HG03558 (cell line): ENCODE data around the gene NEU4.
"Not testable (repeated sequence)": the region's sequence is repeated elsewhere in the genome, so short reads cannot be mapped to it uniquely, and the experiment has no call there.

ENCODE experiments used
- ATAC-seq: cut with Tn5 transposase; IDR thresholded peaks from one replicate; pipeline ENCODE4 v1.9.1; 2021; ENCODE audit warnings: moderate number of reproducible peaks; ENCODE audit not compliant: unreplicated experiment; ENCODE audit errors: extremely low read depth

The NEU4 gene

DNA sequence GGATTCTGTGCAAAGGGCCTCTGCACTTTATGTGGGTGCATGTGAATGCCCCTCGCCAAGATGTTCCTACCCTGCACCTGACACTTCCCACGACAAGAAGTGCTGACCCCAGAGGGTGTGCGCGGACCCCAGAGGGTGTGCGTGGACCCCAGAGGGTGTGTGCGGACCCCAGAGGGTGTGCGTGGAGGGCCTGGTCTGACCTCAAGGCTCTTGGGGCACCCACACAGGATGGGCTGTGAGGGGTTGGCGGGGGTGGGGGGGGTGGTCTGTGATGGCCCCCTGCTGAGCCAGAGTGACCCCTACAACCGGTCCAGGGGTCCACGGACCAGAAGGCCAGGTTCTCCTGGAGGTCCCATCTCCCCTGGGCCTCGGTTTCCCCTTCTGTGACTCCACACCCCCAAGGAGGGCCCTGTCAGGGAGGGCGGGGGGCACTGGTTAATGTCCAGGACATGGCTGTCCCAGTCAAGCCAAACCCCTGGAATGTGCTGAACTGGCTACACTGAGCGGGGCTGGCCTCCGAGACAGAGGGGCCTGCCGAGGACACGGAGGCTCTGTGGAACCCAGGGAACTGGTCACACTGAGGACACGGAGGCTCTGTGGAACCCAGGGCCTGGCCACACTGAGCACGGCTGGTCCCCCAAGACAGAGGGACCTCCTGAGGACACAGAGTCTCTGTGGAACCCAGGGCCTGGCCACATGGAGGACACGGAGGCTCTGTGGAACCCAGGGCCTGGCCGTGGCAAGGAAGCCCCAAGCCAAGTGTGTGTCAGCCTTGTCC, 3.1 kb downstream of the NEU4 start:
- no peak for ATAC-seq

DNA sequence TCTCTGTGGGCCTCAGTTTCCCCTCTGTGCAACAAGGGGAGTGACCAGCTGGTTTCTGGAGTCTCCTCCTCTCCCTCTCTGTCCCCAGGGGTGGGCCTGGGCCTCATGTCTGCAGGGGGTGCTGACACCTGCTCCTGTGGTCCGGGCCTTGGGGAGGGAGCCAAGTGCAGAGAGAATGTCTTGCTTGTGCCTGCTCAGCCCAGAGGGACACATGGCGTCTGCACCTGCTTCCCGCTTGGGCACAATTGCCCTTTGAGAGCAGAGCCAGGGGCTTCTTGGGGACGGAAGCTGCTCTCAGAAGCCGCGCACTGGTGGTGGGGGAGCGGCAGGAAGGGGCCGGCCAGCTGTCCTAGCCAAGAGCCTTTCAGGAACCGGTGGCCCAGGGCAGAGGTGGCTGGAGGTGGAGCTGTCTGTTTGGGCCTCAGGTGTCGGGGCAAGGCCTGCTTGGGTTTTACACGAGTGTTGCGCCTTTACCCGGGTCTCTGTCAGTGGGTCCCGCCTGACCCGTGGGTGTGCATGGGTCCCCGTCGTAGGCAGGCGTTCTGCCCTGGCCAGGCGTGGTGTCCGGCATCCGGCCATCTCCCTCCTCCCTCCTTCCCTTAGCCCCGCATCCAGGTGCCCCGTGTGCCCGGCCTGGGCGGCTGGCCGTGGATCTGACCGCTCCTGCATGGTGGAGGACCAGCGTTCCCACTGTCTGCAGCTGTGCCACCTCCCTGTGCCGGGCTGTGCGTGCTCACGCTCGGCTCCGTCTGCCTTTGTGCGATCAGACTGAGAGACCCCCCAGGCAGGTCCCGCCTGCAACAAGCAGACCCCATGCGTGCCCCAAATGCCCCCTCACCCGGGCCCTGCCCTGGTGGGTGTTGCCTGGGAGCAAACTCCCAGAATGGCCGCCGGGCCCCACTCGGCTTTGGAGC, 4.0 kb downstream of the NEU4 start:
- no peak for ATAC-seq

DNA sequence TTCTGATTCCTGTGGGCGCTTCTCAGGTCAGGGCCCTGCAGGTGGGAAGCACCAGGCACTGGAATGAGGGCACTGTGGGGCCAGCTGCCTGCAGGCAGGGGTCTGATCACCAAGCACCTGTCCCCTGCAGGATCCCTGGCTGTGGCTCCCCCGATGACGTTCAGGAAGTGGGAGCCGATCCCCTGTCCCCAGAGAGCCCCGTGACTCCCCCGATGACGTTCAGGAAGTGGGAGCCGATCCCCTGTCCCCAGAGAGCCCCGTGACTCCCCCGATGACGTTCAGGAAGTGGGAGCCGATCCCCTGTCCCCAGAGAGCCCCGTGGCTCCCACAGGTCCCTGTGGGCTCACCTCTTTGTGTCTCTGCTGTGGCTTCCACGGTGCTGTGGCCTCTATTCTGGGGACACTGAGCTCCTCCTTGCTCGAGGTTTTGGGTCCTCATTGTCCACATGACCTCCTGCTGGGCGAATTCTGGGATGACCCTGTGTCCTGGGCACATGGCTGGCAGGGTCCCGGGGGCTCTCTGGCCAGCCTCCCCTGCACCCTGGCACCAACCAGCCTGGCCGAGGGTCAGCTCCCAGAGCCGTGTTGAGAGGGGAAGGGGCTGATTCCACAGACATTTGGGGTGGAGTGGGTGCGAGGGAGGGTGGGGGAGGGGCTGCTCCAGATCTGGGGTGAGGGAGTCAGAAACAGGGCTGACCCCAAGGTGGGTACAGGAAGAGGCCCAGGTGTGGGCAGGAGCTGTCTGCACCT, 4.8 kb downstream of the NEU4 start:
- ATAC-seq: no peak

DNA sequence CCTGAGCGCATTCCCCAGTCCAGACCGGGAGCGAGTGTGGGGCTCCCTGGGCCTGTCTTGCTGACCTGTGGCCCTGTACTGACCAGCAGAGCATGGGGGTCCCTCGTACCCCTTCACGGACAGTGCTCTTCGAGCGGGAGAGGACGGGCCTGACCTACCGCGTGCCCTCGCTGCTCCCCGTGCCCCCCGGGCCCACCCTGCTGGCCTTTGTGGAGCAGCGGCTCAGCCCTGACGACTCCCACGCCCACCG, 5.3 kb downstream of the NEU4 start:
- ATAC-seq: no peak

DNA sequence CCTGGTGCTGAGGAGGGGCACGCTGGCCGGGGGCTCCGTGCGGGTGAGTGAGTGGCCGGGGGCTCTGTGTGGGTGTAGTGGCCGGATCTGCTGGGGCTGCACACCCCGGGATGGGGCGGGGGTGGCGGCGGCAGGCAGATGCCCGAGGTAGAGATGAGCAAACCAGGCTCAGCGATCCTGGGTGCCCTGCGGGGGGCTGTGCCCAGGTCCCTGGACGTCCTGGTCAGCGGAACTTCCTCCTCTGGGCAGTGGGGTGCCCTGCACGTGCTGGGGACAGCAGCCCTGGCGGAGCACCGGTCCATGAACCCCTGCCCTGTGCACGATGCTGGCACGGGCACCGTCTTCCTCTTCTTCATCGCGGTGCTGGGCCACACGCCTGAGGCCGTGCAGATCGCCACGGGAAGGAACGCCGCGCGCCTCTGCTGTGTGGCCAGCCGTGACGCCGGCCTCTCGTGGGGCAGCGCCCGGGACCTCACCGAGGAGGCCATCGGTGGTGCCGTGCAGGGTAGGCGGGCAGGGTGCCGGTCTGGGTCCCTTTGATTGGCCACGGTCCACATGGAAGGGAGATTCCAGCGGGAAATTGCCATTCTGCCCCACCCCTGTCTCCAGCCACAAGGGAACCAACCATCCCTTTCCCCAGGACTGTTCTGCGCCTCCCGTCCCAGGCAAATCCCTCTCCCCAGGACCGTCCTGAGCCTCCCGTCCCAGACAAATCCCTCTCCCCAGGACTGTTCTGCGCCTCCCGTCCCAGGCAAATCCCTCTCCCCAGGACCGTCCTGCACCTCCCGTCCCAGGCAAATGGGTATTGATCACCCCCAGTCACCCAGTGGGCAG, 5.9 kb downstream of the NEU4 start:
- ATAC-seq: no peak

DNA sequence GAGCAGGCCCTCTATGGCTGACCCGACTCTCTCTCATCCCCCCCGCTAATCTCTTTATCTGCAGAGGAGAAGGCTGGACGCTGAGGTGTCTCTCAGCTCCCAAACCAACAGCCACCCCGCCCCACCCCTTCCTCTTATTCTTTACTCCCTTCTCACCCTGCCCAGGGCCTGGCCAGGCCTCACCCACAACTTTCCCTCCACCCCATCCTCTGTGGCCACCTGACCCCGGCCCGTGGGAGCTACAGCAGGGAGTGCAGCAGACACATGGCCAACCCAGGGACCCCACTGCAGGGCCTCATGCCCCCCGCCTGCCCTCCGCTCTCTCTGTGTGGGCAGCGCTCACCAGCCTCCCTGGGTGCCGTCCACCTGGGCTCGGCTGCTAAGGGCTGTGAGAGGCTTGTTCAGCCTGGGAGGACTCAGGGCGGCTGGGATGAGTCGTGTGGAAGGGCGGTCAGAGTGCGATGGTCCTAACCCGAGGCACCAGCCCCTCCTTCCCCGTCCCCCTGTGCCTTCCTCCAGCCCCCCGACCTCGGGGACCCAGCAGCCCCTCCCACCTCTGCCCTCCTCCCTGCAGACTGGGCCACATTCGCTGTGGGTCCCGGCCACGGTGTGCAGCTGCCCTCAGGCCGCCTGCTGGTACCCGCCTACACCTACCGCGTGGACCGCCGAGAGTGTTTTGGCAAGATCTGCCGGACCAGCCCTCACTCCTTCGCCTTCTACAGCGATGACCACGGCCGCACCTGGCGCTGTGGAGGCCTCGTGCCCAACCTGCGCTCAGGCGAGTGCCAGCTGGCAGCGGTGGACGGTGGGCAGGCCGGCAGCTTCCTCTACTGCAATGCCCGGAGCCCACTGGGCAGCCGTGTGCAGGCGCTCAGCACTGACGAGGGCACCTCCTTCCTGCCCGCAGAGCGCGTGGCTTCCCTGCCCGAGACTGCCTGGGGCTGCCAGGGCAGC, 6.8 kb downstream of the NEU4 start:
- no peak for ATAC-seq

DNA sequence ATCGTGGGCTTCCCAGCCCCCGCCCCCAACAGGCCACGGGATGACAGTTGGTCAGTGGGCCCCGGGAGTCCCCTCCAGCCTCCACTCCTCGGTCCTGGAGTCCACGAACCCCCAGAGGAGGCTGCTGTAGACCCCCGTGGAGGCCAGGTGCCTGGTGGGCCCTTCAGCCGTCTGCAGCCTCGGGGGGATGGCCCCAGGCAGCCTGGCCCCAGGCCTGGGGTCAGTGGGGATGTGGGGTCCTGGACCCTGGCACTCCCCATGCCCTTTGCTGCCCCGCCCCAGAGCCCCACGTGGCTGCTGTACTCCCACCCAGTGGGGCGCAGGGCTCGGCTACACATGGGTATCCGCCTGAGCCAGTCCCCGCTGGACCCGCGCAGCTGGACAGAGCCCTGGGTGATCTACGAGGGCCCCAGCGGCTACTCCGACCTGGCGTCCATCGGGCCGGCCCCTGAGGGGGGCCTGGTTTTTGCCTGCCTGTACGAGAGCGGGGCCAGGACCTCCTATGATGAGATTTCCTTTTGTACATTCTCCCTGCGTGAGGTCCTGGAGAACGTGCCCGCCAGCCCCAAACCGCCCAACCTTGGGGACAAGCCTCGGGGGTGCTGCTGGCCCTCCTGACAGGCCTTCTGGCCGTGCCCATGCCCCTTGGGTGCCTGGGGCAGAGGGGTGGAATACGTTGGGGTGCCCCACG, 7.6 kb downstream of the NEU4 start:
- no peak for ATAC-seq

DNA sequence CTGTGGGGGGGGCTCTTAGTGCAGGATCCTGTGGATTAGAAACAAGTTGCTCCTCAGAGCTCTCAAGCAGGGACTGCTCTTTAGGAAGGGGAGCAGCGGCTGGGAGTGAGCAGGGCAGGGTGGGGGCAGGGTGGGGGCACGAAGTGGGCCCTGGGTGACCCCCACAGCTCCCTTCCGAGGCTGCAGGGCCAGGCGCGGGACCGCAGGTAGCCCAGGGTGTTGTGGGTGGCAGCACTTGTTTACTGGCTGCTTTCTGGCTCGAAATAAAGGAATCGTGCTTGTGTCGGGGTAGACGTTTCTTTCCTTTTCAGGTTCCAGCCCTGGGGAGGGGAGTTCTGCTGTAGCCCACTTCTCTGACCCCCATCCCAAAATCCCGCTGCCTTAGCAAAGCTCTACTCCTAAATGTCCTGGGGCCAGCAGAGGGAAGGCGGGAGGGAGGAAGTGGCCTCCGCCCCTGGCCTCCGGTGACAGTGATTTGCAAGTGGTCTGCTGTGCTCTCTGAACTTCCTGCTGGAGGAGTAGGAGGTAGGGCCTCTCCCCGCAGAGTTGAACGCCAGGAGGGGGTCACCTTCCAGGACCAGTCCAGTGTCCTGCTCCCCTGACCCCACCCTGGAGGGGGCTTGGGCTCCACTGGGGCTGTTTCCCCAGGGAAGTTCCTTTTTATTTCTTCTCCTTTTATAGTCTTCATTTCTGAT, 8.3 kb downstream of the NEU4 start:
- no peak for ATAC-seq

DNA sequence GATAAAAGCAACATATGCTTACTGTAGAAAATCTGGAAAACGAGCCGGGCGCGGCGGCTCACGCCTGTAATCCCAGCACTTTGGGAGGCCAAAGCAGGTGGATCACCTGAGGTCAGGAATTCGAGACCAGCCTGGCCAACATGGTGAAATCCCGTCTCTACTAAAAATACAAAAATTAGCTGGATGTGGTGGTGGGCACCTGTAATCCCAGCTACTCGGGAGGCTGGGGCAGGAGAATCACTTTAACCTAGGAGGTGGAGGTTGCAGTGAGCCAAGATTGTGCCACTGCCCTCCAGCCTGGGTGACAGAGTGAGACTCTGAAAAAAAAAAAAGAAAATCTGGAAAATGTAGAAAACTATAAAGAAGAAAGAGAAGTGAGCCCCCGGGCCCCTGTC, 8.8 kb downstream of the NEU4 start:
- ATAC-seq: not testable (repeated sequence)

DNA sequence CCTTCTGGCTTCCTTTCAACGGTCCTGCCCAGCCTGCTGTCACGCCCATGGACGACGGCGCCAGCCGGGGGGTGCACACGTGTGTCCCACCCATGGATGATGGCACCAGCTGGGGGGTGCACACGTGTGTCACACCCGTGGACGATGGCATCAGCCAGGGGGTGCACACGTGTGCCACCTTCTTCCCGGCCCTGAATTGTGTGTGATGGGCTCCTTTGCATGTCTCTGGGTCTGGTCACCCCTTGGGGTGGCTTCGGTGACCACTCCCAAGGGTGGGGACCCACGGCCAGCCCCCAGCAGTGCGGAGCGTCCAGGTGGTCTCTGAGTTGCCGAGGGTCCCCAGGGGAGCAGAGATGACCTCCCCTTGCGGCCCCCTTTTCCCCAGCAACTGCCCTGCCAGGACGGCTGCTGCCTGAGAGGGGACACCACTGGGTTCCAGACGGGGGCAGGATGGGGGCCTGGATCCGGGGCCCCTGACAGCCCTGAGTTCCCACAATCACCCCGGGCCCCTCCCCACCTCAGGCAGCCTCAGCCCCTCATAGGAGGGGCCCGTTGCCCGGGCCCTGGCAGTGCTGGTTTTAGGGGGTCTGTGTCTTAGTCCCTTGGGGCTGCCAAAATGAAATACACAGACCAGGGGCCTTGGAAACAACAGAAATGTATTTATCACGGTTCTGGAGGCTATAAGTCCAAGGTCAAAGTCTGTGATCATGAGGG, 9.4 kb downstream of the NEU4 start:
- no peak for ATAC-seq

DNA sequence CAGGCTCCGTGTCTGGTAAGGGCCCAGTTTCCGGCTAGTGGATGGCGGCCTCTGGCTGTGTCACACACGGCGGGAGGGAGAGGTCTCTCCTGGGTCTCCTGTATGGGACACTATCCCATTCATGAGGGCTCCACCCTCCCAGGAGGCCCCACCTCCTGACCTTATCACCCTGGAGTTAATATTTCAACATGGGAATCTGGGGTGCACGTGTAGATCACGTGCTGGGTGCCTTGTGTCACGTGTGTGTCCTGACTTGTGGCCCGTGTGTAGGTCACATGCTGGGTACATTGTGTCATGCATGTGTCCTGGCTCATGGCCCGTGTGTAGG, 9.9 kb downstream of the NEU4 start:
- ATAC-seq: no peak

DNA sequence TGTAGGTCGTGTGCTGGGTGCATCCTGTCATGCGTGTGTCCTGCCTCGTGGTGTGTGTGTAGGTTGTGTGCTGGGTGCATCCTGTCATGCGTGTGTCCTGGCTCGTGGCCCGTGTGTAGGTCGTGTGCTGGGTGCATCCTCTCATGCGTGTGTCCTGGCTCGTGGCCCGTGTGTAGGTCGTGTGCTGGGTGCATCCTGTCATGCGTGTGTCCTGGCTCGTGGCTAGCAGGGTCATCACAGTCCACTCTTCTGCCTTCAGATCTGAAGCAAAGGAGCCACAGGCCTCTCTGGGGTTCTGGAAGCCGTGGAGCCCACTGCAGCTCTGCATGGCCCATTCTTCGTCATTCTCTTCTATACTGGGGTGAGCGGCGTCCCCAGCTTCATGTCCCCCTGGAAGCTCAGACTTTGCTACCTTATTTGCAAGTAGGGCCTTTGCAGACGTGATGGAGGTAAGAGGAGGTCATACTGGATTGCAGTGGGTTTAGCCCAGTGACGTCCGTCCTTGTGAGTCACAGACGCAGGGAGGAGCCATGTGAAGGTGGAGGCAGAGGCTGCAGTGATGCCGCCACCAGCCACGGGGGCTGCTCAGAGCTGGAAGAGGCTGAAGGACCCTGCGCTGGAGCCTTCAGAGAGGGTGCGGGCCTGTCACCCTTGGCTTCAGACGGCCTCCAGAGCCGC, 11.1 kb downstream of the NEU4 start:
- not testable (repeated sequence) for ATAC-seq

DNA sequence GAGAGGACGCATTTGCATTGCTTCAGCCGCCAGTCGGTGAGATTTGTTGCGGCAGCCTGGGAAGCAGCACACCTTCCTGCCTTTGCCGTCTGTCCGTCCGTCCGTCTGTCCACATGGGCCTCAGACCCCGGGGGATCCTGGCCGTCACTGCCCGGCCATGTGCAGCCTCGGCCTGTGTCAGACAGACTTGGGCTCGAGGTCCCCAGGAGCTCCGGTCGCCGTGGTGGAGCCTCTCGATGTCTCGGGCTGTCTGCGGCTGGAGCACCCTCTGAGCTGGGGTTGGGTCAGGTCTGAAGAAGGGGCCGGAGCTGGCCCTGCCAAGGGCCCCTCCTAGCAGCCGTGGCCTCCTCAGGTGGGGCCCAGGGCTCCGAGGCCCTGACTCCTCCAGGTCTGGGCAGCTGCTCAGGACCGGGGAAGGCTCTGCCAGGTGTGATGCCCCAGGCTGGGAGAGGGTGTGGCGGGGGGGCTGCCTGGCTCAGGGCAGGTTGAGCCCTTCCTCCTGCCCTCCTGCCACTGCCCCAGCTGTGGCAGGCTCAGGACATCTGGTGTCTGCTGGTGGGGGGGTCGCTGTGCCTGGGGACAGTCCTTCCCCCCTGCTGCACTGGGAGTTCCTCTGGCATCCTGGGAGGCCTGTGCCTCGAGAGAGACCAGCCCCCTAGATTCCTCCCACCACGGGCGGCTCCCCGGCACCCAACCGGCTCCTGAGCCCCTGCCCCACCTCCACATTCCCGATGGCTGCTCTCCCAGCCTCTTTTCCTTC, 11.8 kb downstream of the NEU4 start:
- ATAC-seq: no peak

DNA sequence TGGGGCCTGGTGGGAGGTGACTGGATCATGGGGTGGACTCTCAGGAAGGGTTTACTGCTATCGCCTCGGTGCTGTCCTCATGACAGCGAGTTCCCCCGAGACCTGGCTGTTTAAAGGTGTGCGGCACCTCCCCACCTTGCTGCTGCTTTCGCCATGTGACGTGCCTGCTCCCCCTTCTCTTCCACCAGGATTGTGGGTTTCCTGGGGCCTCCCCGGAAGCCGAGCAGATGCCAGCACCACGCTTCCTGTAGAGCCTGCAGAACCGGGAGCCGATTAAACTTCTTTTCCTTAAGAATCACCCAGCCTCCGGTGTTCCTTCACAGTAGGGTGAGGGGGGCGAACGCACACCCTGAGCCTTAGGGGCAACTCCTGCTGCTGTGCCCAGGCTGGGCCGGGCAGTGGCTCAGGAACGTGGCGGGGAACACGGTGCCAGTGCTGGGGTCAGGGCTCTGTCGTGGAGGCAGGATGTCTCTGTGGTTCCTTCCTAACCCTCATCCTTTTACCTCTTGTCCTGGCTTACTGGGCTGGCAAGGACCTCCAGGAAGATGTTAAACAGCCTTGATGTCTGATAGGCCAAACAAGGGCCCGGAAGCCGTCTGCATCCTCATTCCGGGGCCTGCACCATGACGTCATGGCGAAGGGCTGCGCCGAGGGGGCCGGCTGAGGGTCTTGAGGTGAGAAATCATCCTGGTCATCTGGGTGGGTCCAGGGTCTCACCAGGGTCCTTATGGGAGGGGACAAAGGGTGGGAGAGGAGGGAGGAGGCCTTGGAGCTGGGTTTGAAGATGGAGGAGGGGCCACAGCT, 12.7 kb downstream of the NEU4 start:
- no peak for ATAC-seq

DNA sequence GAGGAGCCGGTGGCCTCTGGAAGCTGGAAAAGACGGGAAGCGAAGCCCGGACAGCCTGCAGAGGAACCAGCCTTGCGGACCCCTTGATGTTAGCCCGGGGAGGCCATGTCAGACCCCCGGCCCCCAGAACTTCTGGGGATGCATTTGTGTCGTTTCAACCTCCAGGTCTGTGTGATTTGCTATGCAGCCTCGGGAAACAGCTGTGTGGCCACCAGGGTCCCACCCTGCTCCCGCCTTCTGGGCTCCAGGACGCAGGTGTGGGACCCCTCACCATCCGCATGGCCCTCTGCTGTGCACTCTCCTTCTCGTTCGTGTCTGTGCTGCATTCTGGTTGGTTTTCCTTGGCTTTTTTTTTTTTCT, 13.3 kb downstream of the NEU4 start:
- no peak for ATAC-seq
